ENCODE results near the gene SLC7A9. TPM values are rescaled to one million over a fixed set of nuclear protein-coding genes. Genes with fewer than 3 reads are reported as not detected.

Gene SLC7A9
- polyA plus RNA-seq, 1 experiment = not detected

- ChIA-PET POLR2A (no interaction called here), CTCF (no interaction called here)
- Histone ChIP-seq H3K9me3 (ENCODE audit: control insufficient read depth, insufficient read depth, low read length) (no peaks in the 10 kb centered on the region), H3K27me3 (ENCODE audit: control insufficient read depth, insufficient read depth, low read length) (no peaks in the 10 kb centered on the region), H3K4me3 (ENCODE audit: low read depth, low read length) (no peak overlapping the region), H3K27ac (ENCODE audit: low read depth, low read length) (no peak overlapping the region)
- DNase-seq (ENCODE audit: low read depth, low spot score) = no peak
- TF ChIP-seq CTCF (IDR thresholded peaks at IDR 0.05; ENCODE audit: low read depth, low read length) = no peak
These were observed 5.0 kb upstream of the SLC7A9 start for GRCh38 chr19:32874605-32875004.

- ChIA-PET CTCF (no interaction called here), POLR2A (no interaction called here)
- no peaks in the 10 kb centered on the region for H3K27me3 ChIP-seq (ENCODE audit: control insufficient read depth, insufficient read depth, low read length)
- no peaks in the 10 kb centered on the region for H3K9me3 ChIP-seq (ENCODE audit: control insufficient read depth, insufficient read depth, low read length)
- no peak overlapping the region for H3K27ac ChIP-seq (ENCODE audit: low read depth, low read length)
- TF ChIP-seq CTCF (IDR thresholded peaks at IDR 0.05; ENCODE audit: low read depth, low read length) = no peak
- no peak for DNase-seq (ENCODE audit: low read depth, low spot score)
- H3K4me3 ChIP-seq (ENCODE audit: low read depth, low read length) = no peak overlapping the region
These were observed 3.8 kb upstream of the SLC7A9 start for GRCh38 chr19:32873247-32873959.

DNA sequence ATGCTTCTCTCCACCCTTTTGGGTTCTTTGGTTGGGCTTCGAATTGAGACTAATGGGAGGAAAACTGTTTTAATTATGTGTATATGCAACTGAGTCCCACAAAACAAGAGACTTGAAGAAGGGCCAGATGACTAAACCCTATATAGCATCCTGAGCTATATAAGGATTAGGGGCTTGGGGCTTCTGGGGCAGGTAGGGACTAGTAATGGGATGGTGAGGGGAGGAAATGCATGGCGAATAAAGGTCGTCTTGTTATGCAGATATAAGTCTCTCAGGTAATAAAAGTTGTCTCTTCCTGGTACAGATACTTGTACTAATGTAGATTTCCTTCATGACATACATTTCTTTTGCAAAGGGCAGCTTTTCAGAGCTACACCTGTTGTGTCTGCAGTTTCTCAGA, 2.8 kb upstream of the SLC7A9 start:
- Histone ChIP-seq H3K9me3 (ENCODE audit: control insufficient read depth, insufficient read depth, low read length) (no peaks in the 10 kb centered on the region), H3K27me3 (ENCODE audit: control insufficient read depth, insufficient read depth, low read length) (no peaks in the 10 kb centered on the region), H3K4me3 (ENCODE audit: low read depth, low read length) (no peak overlapping the region), H3K27ac (ENCODE audit: low read depth, low read length) (no peak overlapping the region)
- no peak for TF ChIP-seq CTCF (IDR thresholded peaks at IDR 0.05; ENCODE audit: low read depth, low read length)
- DNase-seq (ENCODE audit: low read depth, low spot score) = no peak
- CTCF ChIA-PET = no interaction called here
- POLR2A ChIA-PET = no interaction called here

DNA sequence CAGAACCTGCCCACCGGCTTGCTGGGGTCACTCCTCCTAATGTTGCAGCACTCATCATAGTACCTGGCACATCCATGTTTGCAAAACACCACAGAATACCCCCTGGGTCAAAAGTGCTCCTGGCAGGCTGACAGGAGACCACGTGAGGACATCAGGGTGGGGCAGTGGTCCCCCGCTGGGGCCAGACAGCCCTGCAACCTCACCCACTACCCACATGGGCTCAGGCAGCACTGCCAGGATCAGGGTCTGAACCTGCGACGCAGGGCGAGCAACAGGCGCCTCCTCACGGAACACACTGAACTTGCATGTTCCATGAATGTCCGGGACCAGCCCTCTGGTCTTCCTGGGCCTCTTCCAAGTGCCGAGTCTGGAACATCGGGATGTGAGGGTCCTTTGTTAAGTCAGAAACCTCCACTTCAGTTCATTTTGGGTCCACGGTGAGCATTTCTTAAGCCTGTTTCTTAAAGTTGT, 1.4 kb upstream of the SLC7A9 start:
- Histone ChIP-seq H3K4me3 (ENCODE audit: low read depth, low read length) (no peak overlapping the region), H3K27ac (ENCODE audit: low read depth, low read length) (no peak overlapping the region), H3K9me3 (ENCODE audit: control insufficient read depth, insufficient read depth, low read length) (no peaks in the 10 kb centered on the region), H3K27me3 (ENCODE audit: control insufficient read depth, insufficient read depth, low read length) (no peaks in the 10 kb centered on the region)
- DNase-seq (ENCODE audit: low read depth, low spot score) = no peak
- ChIA-PET CTCF (no interaction called here), POLR2A (no interaction called here)
- TF ChIP-seq CTCF (IDR thresholded peaks at IDR 0.05; ENCODE audit: low read depth, low read length) = no peak

DNA sequence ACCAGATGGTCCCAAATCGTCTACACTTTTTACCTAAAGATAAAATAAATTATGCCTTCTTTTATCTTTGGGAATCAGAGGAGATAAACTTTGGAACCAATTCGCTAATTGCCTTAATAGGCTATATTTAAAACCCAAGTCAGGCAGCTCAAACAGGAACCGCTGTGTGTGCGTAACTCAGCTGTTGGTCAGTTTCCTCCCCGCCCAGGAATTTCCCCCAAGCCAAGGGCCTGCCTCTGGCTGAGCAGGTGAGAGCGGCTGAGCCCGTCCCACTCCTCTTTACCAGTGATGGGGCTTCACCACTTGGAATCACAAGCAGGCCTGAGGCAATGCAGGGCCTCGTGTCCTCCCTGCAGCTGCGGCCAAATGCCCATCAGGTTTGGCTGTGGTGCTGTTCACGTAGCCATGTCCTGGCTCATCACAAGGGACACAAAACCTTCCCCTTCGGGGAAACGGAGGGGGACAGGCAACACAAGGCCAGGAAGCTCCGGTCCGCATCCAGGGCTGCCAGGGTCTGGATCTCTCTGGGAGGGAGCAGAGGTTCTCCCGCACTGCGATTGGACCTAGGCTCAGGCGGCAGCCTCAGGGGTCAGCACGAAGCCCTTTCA, 503 bp upstream of the SLC7A9 start:
- Histone ChIP-seq H3K27me3 (ENCODE audit: control insufficient read depth, insufficient read depth, low read length) (no peaks in the 10 kb centered on the region), H3K4me3 (ENCODE audit: low read depth, low read length) (no peak overlapping the region), H3K27ac (ENCODE audit: low read depth, low read length) (no peak overlapping the region), H3K9me3 (ENCODE audit: control insufficient read depth, insufficient read depth, low read length) (no peaks in the 10 kb centered on the region)
- POLR2A ChIA-PET = no interaction called here
- TF ChIP-seq CTCF (IDR thresholded peaks at IDR 0.05; ENCODE audit: low read depth, low read length) = no peak
- DNase-seq (ENCODE audit: low read depth, low spot score) = no peak
- CTCF ChIA-PET = no interaction called here

All from AG04450 (cell line).